Tibial nerve (tissue), 4 donors: Measurements from ENCODE around the gene GSTM2. TPM values are rescaled to one million over a fixed set of nuclear protein-coding genes. Genes with fewer than 3 reads are reported as not detected.
"Not testable (repeated sequence)": the region's sequence is repeated elsewhere in the genome, so short reads cannot be mapped to it uniquely, and the experiment has no call there.

Experiments
- DNase-seq, 2 donors: peaks; one replicate each; pipeline ENCODE4 v3.0.0-alpha.2; 2019; ENCODE audit warnings: low spot score in 2 of 2
- H3K27ac ChIP-seq, 4 donors: fragments of 200-600 bp; sonication (generic) in 3 of 4; one replicate each; pipeline ENCODE4 v1.5.1; 2017 to 2019; ENCODE audit warnings: mild to moderate bottlenecking in 1 of 4
- H3K27me3 ChIP-seq, 2 donors: fragments of 200-600 bp; sonication (generic) in 1 of 2; one replicate each; pipeline versions ENCODE4 v1.5.1 to v1.6.0; 2017 to 2019
- H3K36me3 ChIP-seq, 3 donors: fragments of 200-600 bp; sonication (generic); one replicate each; pipeline ENCODE4 v1.5.1; 2018 to 2019
- H3K4me1 ChIP-seq, 4 donors: fragments of 200-600 bp; sonication (generic) in 3 of 4; one replicate each; pipeline ENCODE4 v1.5.1; 2017 to 2019
- H3K4me3 ChIP-seq, 4 donors: fragments of 200-600 bp; sonication (generic) in 3 of 4; one replicate each; pipeline ENCODE4 v1.5.1; 2017 to 2019; ENCODE audit warnings: mild to moderate bottlenecking in 1 of 4, moderate library complexity in 1 of 4
- H3K9me3 ChIP-seq, 4 donors: fragments of 200-600 bp; sonication (generic) in 3 of 4; one replicate each; pipeline ENCODE4 v1.5.1; 2017 to 2019
- EP300 ChIP-seq, 2 donors: sonication (generic); formaldehyde crosslinking; IDR thresholded peaks; one replicate each; pipeline ENCODE4 v1.6.1; 2017; ENCODE audit warnings: antibody characterized with exemption in 2 of 2, mild to moderate bottlenecking in 1 of 2
- POLR2A ChIP-seq, 2 donors: fragments of 450-650 bp; IDR thresholded peaks; one replicate each; pipeline ENCODE4 v1.6.1; 2017; ENCODE audit warnings: antibody characterized with exemption in 2 of 2, mild to moderate bottlenecking in 2 of 2, moderate library complexity in 2 of 2
- WGBS, 2 donors: methylation state at CpG; one replicate each; pipeline ENCODE4 v1.1.5; 2018; 5-methylcytosine and 5-hydroxymethylcytosine counted together
- total RNA-seq, 4 donors: library from RNA; depleted of rRNA; stranded (reverse); fragments of >200 nt; gene quantifications; one replicate each; pipeline ENCODE4 v1.1.0, GENCODE V29; 2016
- TF ChIP-seq, protein P1 (sequence below), 5 experiments: fragments of 200-600 bp in 3 of 5; fragments of 450-650 bp in 2 of 5; sonication (generic) in 3 of 5; IDR thresholded peaks; one replicate each; pipeline ENCODE4 v1.5.1; 2016 to 2019; ENCODE audit warnings: antibody characterized with exemption in 5 of 5, mild to moderate bottlenecking in 3 of 5, moderate library complexity in 2 of 5

GSTM2 gene
- total RNA-seq, 4 donors from 2014 or later, result 87.1 to 120 (median 103) TPM

DNA sequence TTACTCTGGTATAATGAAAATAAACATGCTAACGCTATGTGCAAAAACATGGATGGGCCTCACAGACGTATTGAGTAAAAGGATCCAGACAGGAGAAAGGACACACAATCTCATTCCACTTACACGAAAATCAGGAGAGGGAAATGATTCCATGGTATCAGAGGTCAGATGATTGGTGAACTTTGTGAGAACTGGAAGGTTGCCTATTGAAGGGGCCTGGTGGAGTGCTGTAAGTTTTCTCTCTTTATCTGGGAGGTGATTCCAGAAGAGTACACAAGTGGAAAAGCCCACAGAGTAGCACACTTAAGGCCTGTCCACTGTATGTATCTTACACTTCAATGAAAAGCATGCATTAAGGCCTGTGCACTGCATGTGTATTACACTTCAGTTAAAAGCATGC, 9.6 kb downstream of the GSTM2 start:
- DNase-seq, result no peak
- Histone ChIP-seq H3K4me3 (no peak overlapping the region), H3K4me1 (no peaks in the 10 kb centered on the region), H3K27me3 (no peaks in the 10 kb centered on the region), H3K9me3 (no peaks in the 10 kb centered on the region), H3K27ac (no peak overlapping the region), H3K36me3 (peaks cover 0 to 15% (median 0%) of the 10 kb centered on the region in 3 donors)
- 65% methylated on average over 3 of the region's 3 CpGs for WGBS, 2 donors
- TF ChIP-seq POLR2A (IDR thresholded peaks at IDR 0.05), result no peak
- TF ChIP-seq, protein P1, sequence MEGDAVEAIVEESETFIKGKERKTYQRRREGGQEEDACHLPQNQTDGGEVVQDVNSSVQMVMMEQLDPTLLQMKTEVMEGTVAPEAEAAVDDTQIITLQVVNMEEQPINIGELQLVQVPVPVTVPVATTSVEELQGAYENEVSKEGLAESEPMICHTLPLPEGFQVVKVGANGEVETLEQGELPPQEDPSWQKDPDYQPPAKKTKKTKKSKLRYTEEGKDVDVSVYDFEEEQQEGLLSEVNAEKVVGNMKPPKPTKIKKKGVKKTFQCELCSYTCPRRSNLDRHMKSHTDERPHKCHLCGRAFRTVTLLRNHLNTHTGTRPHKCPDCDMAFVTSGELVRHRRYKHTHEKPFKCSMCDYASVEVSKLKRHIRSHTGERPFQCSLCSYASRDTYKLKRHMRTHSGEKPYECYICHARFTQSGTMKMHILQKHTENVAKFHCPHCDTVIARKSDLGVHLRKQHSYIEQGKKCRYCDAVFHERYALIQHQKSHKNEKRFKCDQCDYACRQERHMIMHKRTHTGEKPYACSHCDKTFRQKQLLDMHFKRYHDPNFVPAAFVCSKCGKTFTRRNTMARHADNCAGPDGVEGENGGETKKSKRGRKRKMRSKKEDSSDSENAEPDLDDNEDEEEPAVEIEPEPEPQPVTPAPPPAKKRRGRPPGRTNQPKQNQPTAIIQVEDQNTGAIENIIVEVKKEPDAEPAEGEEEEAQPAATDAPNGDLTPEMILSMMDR (IDR thresholded peaks at IDR 0.05), result no peak
- TF ChIP-seq EP300 (IDR thresholded peaks at IDR 0.05), result no peak

DNA sequence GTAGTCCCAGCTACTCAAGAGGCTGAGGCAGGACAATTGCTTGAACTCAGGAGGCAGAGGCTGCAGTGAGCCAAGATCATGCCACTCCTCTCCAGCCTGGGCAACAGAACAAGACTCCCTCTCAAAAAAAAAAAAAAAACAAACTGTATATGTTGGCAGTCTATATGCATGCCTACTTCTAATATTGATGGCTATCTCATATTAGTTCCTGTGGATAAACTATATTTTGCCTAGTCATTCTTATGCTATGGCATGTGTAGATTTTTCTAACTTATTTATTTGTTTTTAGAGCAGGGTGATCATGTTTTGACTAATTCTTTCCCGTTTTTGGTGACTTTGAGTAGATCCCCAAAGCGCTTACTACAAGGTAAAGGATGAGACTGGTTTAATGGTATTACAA, 10.8 kb downstream of the GSTM2 start:
- not testable (repeated sequence) for H3K9me3 ChIP-seq, H3K27me3 ChIP-seq, H3K4me1 ChIP-seq, H3K4me3 ChIP-seq, H3K27ac ChIP-seq, DNase-seq, H3K36me3 ChIP-seq
- 85 to 88% methylated on average over 2 of the region's 2 CpGs for WGBS, 2 donors

DNA sequence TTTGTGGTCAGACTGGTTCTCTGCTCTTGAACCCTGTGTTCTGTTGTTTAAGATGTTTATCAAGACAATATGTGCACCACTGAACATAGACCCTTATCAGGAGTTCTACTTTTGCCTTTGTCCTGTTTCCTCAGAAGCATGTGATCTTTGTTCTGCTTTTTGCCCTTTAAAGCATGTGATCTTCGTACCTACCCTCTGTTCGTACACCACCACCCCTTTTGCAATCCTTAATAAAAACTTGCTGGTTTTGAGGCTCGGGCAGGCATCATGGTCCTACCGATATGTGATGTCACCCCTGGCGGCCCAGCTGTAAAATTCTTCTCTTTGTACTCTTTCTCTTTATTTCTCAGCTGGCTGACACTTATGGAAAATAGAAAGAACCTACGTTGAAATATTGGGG, 16.9 kb downstream of the GSTM2 start:
- H3K4me3 ChIP-seq, DNase-seq, H3K4me1 ChIP-seq, H3K27ac ChIP-seq, H3K27me3 ChIP-seq, H3K36me3 ChIP-seq, H3K9me3 ChIP-seq: not testable (repeated sequence)
- 92% methylated on average over 6 of the region's 6 CpGs; no CpG with 5 or more reads in 1 of the 2 donors for WGBS, 2 donors

DNA sequence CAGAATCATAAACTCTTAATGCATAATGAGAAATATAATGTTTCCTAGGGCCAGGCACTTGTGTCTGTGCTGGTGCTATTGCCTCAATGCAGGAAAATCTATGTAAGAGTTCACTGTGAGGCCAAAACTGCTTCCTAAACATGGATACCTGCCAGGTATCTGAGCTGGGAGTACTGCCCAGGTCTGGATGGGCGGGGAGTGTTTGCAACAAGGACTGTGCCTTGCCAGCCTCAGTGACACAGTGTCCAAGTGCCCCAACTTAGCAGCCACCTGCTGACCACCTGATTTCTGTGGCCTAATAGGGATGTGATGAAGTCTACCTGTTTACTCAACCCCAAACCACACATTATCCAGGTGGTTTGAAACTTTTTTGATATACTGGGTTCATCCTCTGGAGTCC, 17.5 kb downstream of the GSTM2 start:
- not testable (repeated sequence) for H3K27me3 ChIP-seq, H3K27ac ChIP-seq, H3K4me3 ChIP-seq, H3K4me1 ChIP-seq, H3K9me3 ChIP-seq, DNase-seq, H3K36me3 ChIP-seq
- 100% methylated on average over 1 of the region's 1 CpG; no CpG with 5 or more reads in 1 of the 2 donors for WGBS, 2 donors

DNA sequence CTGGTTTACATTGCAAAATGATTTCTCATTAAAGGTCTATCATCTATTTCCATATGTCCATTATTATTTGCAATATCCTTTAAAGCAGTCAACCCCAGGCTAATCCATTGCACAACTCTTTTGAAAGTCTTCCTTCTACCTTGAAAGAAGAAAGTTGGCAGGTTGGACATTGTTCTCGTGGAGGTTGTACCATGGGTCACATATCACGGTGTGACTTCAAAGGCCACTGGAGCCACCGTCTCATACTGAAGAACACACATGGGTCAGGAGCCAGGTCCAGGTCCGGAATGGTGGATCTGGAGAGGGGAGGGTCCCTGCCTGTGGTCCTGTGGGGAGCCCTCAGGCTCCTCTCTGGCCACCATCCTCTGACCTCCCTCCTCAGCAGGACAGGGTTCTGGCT, 18.0 kb downstream of the GSTM2 start:
- not testable (repeated sequence) for H3K4me1 ChIP-seq, H3K27me3 ChIP-seq, DNase-seq, H3K4me3 ChIP-seq, H3K9me3 ChIP-seq, H3K36me3 ChIP-seq, H3K27ac ChIP-seq
- WGBS, 2 donors, result 93% methylated on average over 3 of the region's 4 CpGs; no CpG with 5 or more reads in 1 of the 2 donors

DNA sequence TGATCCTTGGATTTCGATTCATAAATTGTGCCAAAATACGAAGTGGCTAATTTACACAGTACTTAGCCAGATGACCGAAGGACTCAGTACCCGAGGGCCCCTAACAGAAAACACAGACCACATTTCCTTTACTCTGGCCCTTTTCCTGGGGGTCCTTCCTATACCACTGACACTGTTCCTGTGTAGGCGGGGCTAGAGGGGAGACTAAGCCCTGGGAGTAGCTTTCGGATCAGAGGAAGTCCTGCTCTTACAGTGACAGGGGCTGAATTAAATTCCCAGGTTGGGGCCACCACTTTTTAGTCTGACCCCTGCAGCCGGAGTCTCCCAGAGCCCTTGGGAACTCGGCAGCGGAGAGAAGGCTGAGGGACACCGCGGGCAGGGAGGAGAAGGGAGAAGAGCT, 19.3 kb downstream of the GSTM2 start:
- H3K9me3 ChIP-seq, H3K4me1 ChIP-seq, H3K36me3 ChIP-seq, DNase-seq, H3K27me3 ChIP-seq, H3K4me3 ChIP-seq: not testable (repeated sequence)
- peak overlapping the region in 1 of 4 donors; percentile 88 for H3K27ac ChIP-seq
- WGBS, 2 donors, result no CpG with 5 or more reads among the region's 11 CpGs

DNA sequence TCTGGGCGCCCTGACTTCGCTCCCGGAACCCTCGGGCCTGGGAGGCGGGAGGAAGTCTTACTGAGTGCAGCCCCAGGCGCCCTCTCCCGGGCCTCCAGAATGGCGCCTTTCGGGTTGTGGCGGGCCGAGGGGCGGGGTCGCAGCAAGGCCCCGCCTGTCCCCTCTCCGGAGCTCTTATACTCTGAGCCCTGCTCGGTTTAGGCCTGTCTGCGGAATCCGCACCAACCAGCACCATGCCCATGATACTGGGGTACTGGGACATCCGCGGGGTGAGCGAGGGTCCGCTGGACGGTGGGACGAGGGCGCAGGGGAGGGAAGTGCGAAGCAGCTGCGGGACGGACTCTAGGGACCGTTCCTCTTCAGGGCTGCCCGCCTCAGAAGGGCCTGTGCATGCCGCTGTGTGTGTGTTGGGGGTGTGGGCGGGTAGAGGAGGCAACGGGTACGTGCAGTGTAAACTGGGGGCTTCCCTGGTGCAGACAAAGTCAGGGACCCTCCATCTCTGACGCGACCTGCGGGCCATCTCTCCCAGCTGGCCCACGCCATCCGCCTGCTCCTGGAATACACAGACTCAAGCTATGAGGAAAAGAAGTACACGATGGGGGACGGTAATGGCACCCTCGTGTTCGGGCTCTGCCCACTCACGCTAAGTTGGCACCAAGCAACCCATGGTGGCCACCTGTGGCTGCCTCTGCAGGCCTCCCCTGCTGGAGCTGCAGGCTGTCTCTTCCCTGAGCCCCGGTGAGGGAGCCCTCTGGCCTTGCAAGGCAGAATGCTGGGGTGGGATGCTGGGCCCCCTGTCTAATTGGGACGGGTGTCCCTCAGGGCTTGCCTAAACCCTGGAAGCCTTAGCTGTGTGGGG, 20.0 kb downstream of the GSTM2 start, which contains the start of gene GSTM1:
Gene GSTM1 (plus strand): TSS at position 177 of the 859 bp plus-strand sequence. CDS start 57 bp downstream, at position 234.
- no peak for DNase-seq
- Histone ChIP-seq H3K4me1 (no peaks in the 10 kb centered on the region), H3K27me3 (no peaks in the 10 kb centered on the region), H3K9me3 (no peaks in the 10 kb centered on the region), H3K36me3 (no peaks in the 10 kb centered on the region), H3K4me3 (peak within 1 kb of the TSS in 1 of 4 donors; percentile 39), H3K27ac (peak within 1 kb of the TSS in 1 of 4 donors; percentile 88)
- WGBS, 2 donors, result 2% methylated on average over 11 of the region's 46 CpGs; no CpG with 5 or more reads in 1 of the 2 donors
- TF ChIP-seq, protein P1 (IDR thresholded peaks at IDR 0.05), result peak in 2 of 5 experiments; percentile 42 to 47
- peak in 1 of 2 donors; percentile 34 for TF ChIP-seq POLR2A (IDR thresholded peaks at IDR 0.05)
- TF ChIP-seq EP300 (IDR thresholded peaks at IDR 0.05), result no peak
